GM18519 (cell line): ENCODE results near the gene INSRR.

Experiments
- ATAC-seq: cut with Tn5 transposase; IDR thresholded peaks from one replicate; pipeline ENCODE4 v1.9.1; 2021; ENCODE audit warnings: mild to moderate bottlenecking, moderate library complexity; ENCODE audit not compliant: unreplicated experiment, low FRiP score

The INSRR gene

GRCh38 chr1:156854634-156855033, 4.3 kb downstream of the INSRR start:
- no peak for ATAC-seq

GRCh38 chr1:156853761-156854160, 5.2 kb downstream of the INSRR start:
- ATAC-seq: no peak

- ATAC-seq: no peak
These were observed 6.5 kb downstream of the INSRR start for GRCh38 chr1:156852418-156852874.

GRCh38 chr1:156851779-156852417, 7.0 kb downstream of the INSRR start:
- ATAC-seq: no peak

GRCh38 chr1:156849151-156849496, 9.8 kb downstream of the INSRR start:
- ATAC-seq: no peak

- ATAC-seq: no peak
These were observed 10.3 kb downstream of the INSRR start for GRCh38 chr1:156848461-156849150.

GRCh38 chr1:156847591-156848460, 11.1 kb downstream of the INSRR start:
- no peak for ATAC-seq

GRCh38 chr1:156846643-156847042, 12.3 kb downstream of the INSRR start:
- ATAC-seq: no peak

GRCh38 chr1:156845953-156846545, 12.9 kb downstream of the INSRR start:
- ATAC-seq: no peak

- no peak for ATAC-seq
These were observed 13.6 kb downstream of the INSRR start for GRCh38 chr1:156845055-156845952.

- no peak for ATAC-seq
These were observed 14.3 kb downstream of the INSRR start for GRCh38 chr1:156844638-156845037.

GRCh38 chr1:156844102-156844501, 14.8 kb downstream of the INSRR start:
- no peak for ATAC-seq

- ATAC-seq: no peak
These were observed 16.2 kb downstream of the INSRR start for GRCh38 chr1:156842618-156843300.

- ATAC-seq: no peak
These were observed 17.5 kb downstream of the INSRR start for GRCh38 chr1:156841295-156841855.

- no peak for ATAC-seq
These were observed 18.0 kb downstream of the INSRR start for GRCh38 chr1:156840898-156841279.

GRCh38 chr1:156840186-156840897, 18.6 kb downstream of the INSRR start:
- ATAC-seq: no peak

- ATAC-seq: no peak
These were observed 19.3 kb downstream of the INSRR start for GRCh38 chr1:156839426-156840109.

GRCh38 chr1:156838972-156839371, 19.9 kb downstream of the INSRR start:
- ATAC-seq: no peak
